HG02610 (cell line): Measurements from ENCODE around the gene FAM229A.
"Not testable (repeated sequence)": the region's sequence is repeated elsewhere in the genome, so short reads cannot be mapped to it uniquely, and the experiment has no call there.

Source experiments
- ATAC-seq: cut with Tn5 transposase; IDR thresholded peaks from one replicate; pipeline ENCODE4 v1.9.1; 2021; ENCODE audit warnings: mild to moderate bottlenecking, moderate library complexity; ENCODE audit not compliant: unreplicated experiment

Gene FAM229A

GRCh38 chr1:32377541-32378220 lies 15.4 kb upstream of the FAM229A start:
- no peak for ATAC-seq

- ATAC-seq, result no peak
Measured at GRCh38 chr1:32376199-32376598, 13.9 kb upstream of the FAM229A start.

GRCh38 chr1:32373996-32374592 lies 11.8 kb upstream of the FAM229A start:
- no peak for ATAC-seq

- ATAC-seq, result peak; percentile 62
Measured at GRCh38 chr1:32372149-32372756, 10.0 kb upstream of the FAM229A start.

- no peak for ATAC-seq
Measured at GRCh38 chr1:32367912-32368635, 5.8 kb upstream of the FAM229A start.

- ATAC-seq, result no peak
Measured at GRCh38 chr1:32365445-32365844, 3.2 kb upstream of the FAM229A start.

GRCh38 chr1:32364836-32365235 lies 2.6 kb upstream of the FAM229A start:
- no peak for ATAC-seq

- ATAC-seq, result no peak
Measured at GRCh38 chr1:32363713-32364112, 1.4 kb upstream of the FAM229A start.

- ATAC-seq, result no peak
Measured at GRCh38 chr1:32361674-32362473, 411 bp downstream of the FAM229A start.

- no peak for ATAC-seq
Measured at GRCh38 chr1:32361308-32361673, 994 bp downstream of the FAM229A start.

- no peak for ATAC-seq
Measured at GRCh38 chr1:32358435-32358834, 3.9 kb downstream of the FAM229A start.

- no peak for ATAC-seq
Measured at GRCh38 chr1:32357614-32358013, 4.7 kb downstream of the FAM229A start.

- no peak for ATAC-seq
Measured at GRCh38 chr1:32356478-32356877, 5.8 kb downstream of the FAM229A start.

- not testable (repeated sequence) for ATAC-seq
Measured at GRCh38 chr1:32355778-32356177, 6.5 kb downstream of the FAM229A start.

- ATAC-seq, result no peak
Measured at GRCh38 chr1:32353886-32354570, 8.3 kb downstream of the FAM229A start.

GRCh38 chr1:32353431-32353830 lies 8.9 kb downstream of the FAM229A start:
- ATAC-seq, result no peak

GRCh38 chr1:32352831-32353383 lies 9.4 kb downstream of the FAM229A start:
- no peak for ATAC-seq

GRCh38 chr1:32352239-32352745 lies 10.0 kb downstream of the FAM229A start:
- no peak for ATAC-seq

- ATAC-seq, result peak; percentile 89
Measured at GRCh38 chr1:32351399-32352238, 10.7 kb downstream of the FAM229A start.
